GM18858 (cell line): ENCODE data around the gene SAMD9.
"Not testable (repeated sequence)": the region's sequence is repeated elsewhere in the genome, so short reads cannot be mapped to it uniquely, and the experiment has no call there.

Experiments used
- ATAC-seq: cut with Tn5 transposase; IDR thresholded peaks from one replicate; pipeline ENCODE4 v1.9.1; 2021; ENCODE audit not compliant: unreplicated experiment

Gene SAMD9

GRCh38 chr7:93117852-93118530 lies at the start of gene SAMD9:
Gene SAMD9, minus strand, starts transcription at chr7:93117979. Its CDS starts 11,882 bp downstream, at chr7:93106097.
- ATAC-seq = peak; percentile 100

GRCh38 chr7:93165447-93165846 lies 47.7 kb upstream of the SAMD9 start:
- peak; percentile 99 for ATAC-seq

GRCh38 chr7:93164766-93165165 lies 47.0 kb upstream of the SAMD9 start:
- ATAC-seq = no peak

- ATAC-seq = no peak
These were observed 43.5 kb upstream of the SAMD9 start for GRCh38 chr7:93161181-93161762.

- ATAC-seq = no peak
These were observed 42.6 kb upstream of the SAMD9 start for GRCh38 chr7:93160410-93160809.

GRCh38 chr7:93159490-93159889 lies 41.7 kb upstream of the SAMD9 start:
- no peak for ATAC-seq

- no peak for ATAC-seq
These were observed 39.1 kb upstream of the SAMD9 start for GRCh38 chr7:93156884-93157283.

GRCh38 chr7:93150200-93150835 lies 32.5 kb upstream of the SAMD9 start:
- no peak for ATAC-seq

GRCh38 chr7:93148727-93149126 lies 30.9 kb upstream of the SAMD9 start:
- ATAC-seq = no peak

- peak; percentile 72 for ATAC-seq
These were observed 30.4 kb upstream of the SAMD9 start, which contains the start of gene SAMD9L for GRCh38 chr7:93148144-93148543. Gene SAMD9L, minus strand, starts transcription at chr7:93148385. Its CDS starts 12,414 bp downstream, at chr7:93135971.

- ATAC-seq = peak; percentile 79
These were observed 29.6 kb upstream of the SAMD9 start for GRCh38 chr7:93147363-93147762.

- no peak for ATAC-seq
These were observed 28.8 kb upstream of the SAMD9 start for GRCh38 chr7:93146472-93147141.

GRCh38 chr7:93146036-93146435 lies 28.3 kb upstream of the SAMD9 start:
- no peak for ATAC-seq

GRCh38 chr7:93145354-93145753 lies 27.6 kb upstream of the SAMD9 start:
- ATAC-seq = no peak

- ATAC-seq = no peak
These were observed 24.3 kb upstream of the SAMD9 start for GRCh38 chr7:93142127-93142526.

- no peak for ATAC-seq
These were observed 22.9 kb upstream of the SAMD9 start for GRCh38 chr7:93140582-93141191.

- no peak for ATAC-seq
These were observed 20.8 kb upstream of the SAMD9 start for GRCh38 chr7:93138576-93138975.

GRCh38 chr7:93133005-93133404 lies 15.2 kb upstream of the SAMD9 start:
- ATAC-seq = no peak

- no peak for ATAC-seq
These were observed 14.4 kb upstream of the SAMD9 start for GRCh38 chr7:93132216-93132615.

- not testable (repeated sequence) for ATAC-seq
These were observed 9.2 kb upstream of the SAMD9 start for GRCh38 chr7:93126954-93127353.

GRCh38 chr7:93123532-93123931 lies 5.8 kb upstream of the SAMD9 start:
- ATAC-seq = not testable (repeated sequence)
